ENCODE measurements around the gene GPAT3.
"Not testable (repeated sequence)": the region's sequence is repeated elsewhere in the genome, so short reads cannot be mapped to it uniquely, and the experiment has no call there.

Gene GPAT3

GRCh38 chr4:83568062-83568461 is 32.2 kb downstream of the GPAT3 start:
- Histone ChIP-seq H3K27me3 (ENCODE audit: control insufficient read depth in 2 of 2, insufficient read depth in 2 of 2, low read length in 2 of 2) (no peaks in the 10 kb centered on the region), H3K4me1 (ENCODE audit: control insufficient read depth in 2 of 2, insufficient read depth in 2 of 2, low read length in 2 of 2) (no peaks in the 10 kb centered on the region), H3K9me3 (ENCODE audit: control insufficient read depth in 2 of 2, low read length in 2 of 2) (no peaks in the 10 kb centered on the region), H3K36me3 (ENCODE audit: control insufficient read depth in 2 of 2, insufficient read depth in 2 of 2, low read length in 2 of 2) (no peaks in the 10 kb centered on the region), H3K4me3 (ENCODE audit: low read length in 2 of 2) (no peak overlapping the region), H3K27ac (ENCODE audit: low read depth in 2 of 2, low read length in 2 of 2) (no peak overlapping the region), H3K9ac (ENCODE audit: low read depth in 1 of 2, low read length in 2 of 2) (no peak overlapping the region)

DNA sequence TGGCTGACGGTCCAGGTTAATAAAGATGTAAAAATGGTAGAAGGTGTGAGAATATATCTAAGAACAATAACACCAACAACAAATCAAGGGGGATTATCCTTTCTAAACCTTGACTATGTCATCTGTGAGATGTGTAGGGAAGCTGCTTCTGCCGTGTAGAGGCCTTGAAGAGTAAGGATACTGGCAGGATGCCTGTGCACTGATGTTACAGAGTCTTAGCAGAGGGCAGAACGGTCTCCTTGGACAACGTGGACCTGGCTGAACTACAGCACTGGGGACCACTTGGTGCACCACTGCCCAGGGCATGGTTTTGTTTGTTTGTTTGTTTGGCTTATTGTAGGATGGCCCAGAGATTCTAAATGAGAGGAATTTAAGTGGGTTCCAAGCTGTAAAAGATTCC is 33.5 kb downstream of the GPAT3 start:
- Histone ChIP-seq H3K27me3 (ENCODE audit: control insufficient read depth in 2 of 2, insufficient read depth in 2 of 2, low read length in 2 of 2) (no peaks in the 10 kb centered on the region), H3K9me3 (ENCODE audit: control insufficient read depth in 2 of 2, low read length in 2 of 2) (no peaks in the 10 kb centered on the region), H3K27ac (ENCODE audit: low read depth in 2 of 2, low read length in 2 of 2) (no peak overlapping the region), H3K4me3 (ENCODE audit: low read length in 2 of 2) (no peak overlapping the region), H3K36me3 (ENCODE audit: control insufficient read depth in 2 of 2, insufficient read depth in 2 of 2, low read length in 2 of 2) (no peaks in the 10 kb centered on the region), H3K4me1 (ENCODE audit: control insufficient read depth in 2 of 2, insufficient read depth in 2 of 2, low read length in 2 of 2) (peaks cover 0 to 6% of the 10 kb centered on the region in 2 donors), H3K9ac (ENCODE audit: low read depth in 1 of 2, low read length in 2 of 2) (no peak overlapping the region)

DNA sequence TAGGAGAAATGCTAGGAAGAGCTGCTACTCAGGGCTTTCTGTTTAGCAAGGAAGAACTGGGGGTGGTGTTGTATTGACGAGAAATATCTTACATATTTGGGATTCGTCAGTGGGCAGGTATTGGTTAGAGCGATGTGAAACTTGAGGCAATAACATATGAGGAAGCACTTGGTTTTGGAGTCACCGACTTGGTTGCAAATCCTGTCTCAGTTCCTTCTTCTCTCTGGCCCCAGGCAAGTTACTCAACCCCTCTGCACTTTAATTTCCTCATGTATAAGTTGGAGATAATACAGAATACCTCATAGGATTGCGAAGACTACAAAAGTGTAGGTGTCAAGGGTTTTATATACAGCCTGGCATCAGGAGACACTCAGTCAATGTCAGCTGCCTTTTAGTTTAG is 34.1 kb downstream of the GPAT3 start:
- H3K9ac ChIP-seq (ENCODE audit: low read depth in 1 of 2, low read length in 2 of 2) = no peak overlapping the region
- H3K4me3 ChIP-seq (ENCODE audit: low read length in 2 of 2) = no peak overlapping the region
- peaks cover 0 to 6% of the 10 kb centered on the region in 2 donors for H3K4me1 ChIP-seq (ENCODE audit: control insufficient read depth in 2 of 2, insufficient read depth in 2 of 2, low read length in 2 of 2)
- no peak overlapping the region for H3K27ac ChIP-seq (ENCODE audit: low read depth in 2 of 2, low read length in 2 of 2)
- no peaks in the 10 kb centered on the region for H3K27me3 ChIP-seq (ENCODE audit: control insufficient read depth in 2 of 2, insufficient read depth in 2 of 2, low read length in 2 of 2)
- H3K36me3 ChIP-seq (ENCODE audit: control insufficient read depth in 2 of 2, insufficient read depth in 2 of 2, low read length in 2 of 2) = no peaks in the 10 kb centered on the region
- H3K9me3 ChIP-seq (ENCODE audit: control insufficient read depth in 2 of 2, low read length in 2 of 2) = no peaks in the 10 kb centered on the region

- H3K9me3 ChIP-seq (ENCODE audit: control insufficient read depth in 2 of 2, low read length in 2 of 2) = no peaks in the 10 kb centered on the region
- H3K4me3 ChIP-seq (ENCODE audit: low read length in 2 of 2) = no peak overlapping the region
- H3K27ac ChIP-seq (ENCODE audit: low read depth in 2 of 2, low read length in 2 of 2) = no peak overlapping the region
- H3K9ac ChIP-seq (ENCODE audit: low read depth in 1 of 2, low read length in 2 of 2) = no peak overlapping the region
- H3K4me1 ChIP-seq (ENCODE audit: control insufficient read depth in 2 of 2, insufficient read depth in 2 of 2, low read length in 2 of 2) = peaks cover 0 to 6% of the 10 kb centered on the region in 2 donors
- H3K27me3 ChIP-seq (ENCODE audit: control insufficient read depth in 2 of 2, insufficient read depth in 2 of 2, low read length in 2 of 2) = no peaks in the 10 kb centered on the region
- H3K36me3 ChIP-seq (ENCODE audit: control insufficient read depth in 2 of 2, insufficient read depth in 2 of 2, low read length in 2 of 2) = no peaks in the 10 kb centered on the region
Observed at GRCh38 chr4:83572848-83573247, 36.9 kb downstream of the GPAT3 start.

GRCh38 chr4:83574247-83574646 is 38.3 kb downstream of the GPAT3 start:
- Histone ChIP-seq H3K9me3 (ENCODE audit: control insufficient read depth in 2 of 2, low read length in 2 of 2) (no peaks in the 10 kb centered on the region), H3K36me3 (ENCODE audit: control insufficient read depth in 2 of 2, insufficient read depth in 2 of 2, low read length in 2 of 2) (no peaks in the 10 kb centered on the region), H3K9ac (ENCODE audit: low read depth in 1 of 2, low read length in 2 of 2) (no peak overlapping the region), H3K27ac (ENCODE audit: low read depth in 2 of 2, low read length in 2 of 2) (no peak overlapping the region), H3K27me3 (ENCODE audit: control insufficient read depth in 2 of 2, insufficient read depth in 2 of 2, low read length in 2 of 2) (no peaks in the 10 kb centered on the region), H3K4me1 (ENCODE audit: control insufficient read depth in 2 of 2, insufficient read depth in 2 of 2, low read length in 2 of 2) (peaks cover 0 to 6% of the 10 kb centered on the region in 2 donors), H3K4me3 (ENCODE audit: low read length in 2 of 2) (no peak overlapping the region)

GRCh38 chr4:83576237-83576636 is 40.3 kb downstream of the GPAT3 start:
- H3K9me3 ChIP-seq (ENCODE audit: control insufficient read depth in 2 of 2, low read length in 2 of 2); H3K36me3 ChIP-seq (ENCODE audit: control insufficient read depth in 2 of 2, insufficient read depth in 2 of 2, low read length in 2 of 2); H3K27me3 ChIP-seq (ENCODE audit: control insufficient read depth in 2 of 2, insufficient read depth in 2 of 2, low read length in 2 of 2); H3K9ac ChIP-seq (ENCODE audit: low read depth in 1 of 2, low read length in 2 of 2); H3K4me1 ChIP-seq (ENCODE audit: control insufficient read depth in 2 of 2, insufficient read depth in 2 of 2, low read length in 2 of 2); H3K4me3 ChIP-seq (ENCODE audit: low read length in 2 of 2); H3K27ac ChIP-seq (ENCODE audit: low read depth in 2 of 2, low read length in 2 of 2): not testable (repeated sequence)

DNA sequence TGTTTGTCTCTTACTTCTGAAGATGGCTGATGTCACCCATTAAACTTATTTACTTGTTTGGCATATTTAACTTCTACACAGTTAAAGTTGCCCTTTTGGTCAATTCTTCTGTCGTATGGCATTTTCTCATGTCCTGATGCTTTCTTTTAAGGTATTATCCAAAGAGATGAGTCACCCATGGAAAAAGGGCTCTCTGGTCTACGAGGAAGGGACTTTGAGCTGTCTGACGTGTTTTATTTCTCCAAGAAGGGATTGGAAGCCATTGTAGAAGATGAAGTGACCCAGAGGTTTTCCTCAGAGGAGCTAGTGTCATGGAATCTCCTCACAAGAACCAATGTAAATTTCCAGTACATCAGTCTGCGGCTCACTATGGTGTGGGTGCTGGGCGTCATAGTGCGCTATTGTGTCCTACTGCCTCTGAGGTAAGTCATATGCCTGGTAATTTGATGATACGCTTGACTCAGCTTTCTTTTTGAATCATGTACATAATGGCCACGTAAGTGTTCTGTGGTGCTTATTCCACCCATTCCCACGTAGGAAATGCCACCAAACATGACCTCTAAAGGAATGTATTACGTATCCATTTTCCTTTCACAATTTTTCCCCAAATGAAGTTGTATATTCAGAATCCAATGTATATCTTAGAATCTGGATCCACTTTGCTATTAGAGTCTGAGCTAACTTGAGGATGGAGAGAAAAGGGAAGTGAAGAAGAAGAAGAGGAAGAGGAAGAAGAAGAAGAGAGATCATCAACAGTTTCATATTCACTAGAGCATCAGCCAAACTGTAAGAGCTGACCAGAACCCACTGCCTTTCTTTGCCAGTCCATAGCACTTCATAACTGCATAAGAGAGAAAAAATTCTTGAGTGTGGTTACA is 45.7 kb downstream of the GPAT3 start:
- Histone ChIP-seq H3K27me3 (ENCODE audit: control insufficient read depth in 2 of 2, insufficient read depth in 2 of 2, low read length in 2 of 2) (no peaks in the 10 kb centered on the region), H3K9ac (ENCODE audit: low read depth in 1 of 2, low read length in 2 of 2) (no peak overlapping the region), H3K9me3 (ENCODE audit: control insufficient read depth in 2 of 2, low read length in 2 of 2) (no peaks in the 10 kb centered on the region), H3K4me3 (ENCODE audit: low read length in 2 of 2) (no peak overlapping the region), H3K4me1 (ENCODE audit: control insufficient read depth in 2 of 2, insufficient read depth in 2 of 2, low read length in 2 of 2) (peaks cover 10 to 12% of the 10 kb centered on the region in 2 donors), H3K27ac (ENCODE audit: low read depth in 2 of 2, low read length in 2 of 2) (peak overlapping the region; percentile 20 to 34), H3K36me3 (ENCODE audit: control insufficient read depth in 2 of 2, insufficient read depth in 2 of 2, low read length in 2 of 2) (no peaks in the 10 kb centered on the region)

GRCh38 chr4:83582289-83582785 is 46.4 kb downstream of the GPAT3 start:
- H3K9ac ChIP-seq (ENCODE audit: low read depth in 1 of 2, low read length in 2 of 2) = no peak overlapping the region
- H3K4me1 ChIP-seq (ENCODE audit: control insufficient read depth in 2 of 2, insufficient read depth in 2 of 2, low read length in 2 of 2) = peaks cover 10 to 12% of the 10 kb centered on the region in 2 donors
- no peaks in the 10 kb centered on the region for H3K36me3 ChIP-seq (ENCODE audit: control insufficient read depth in 2 of 2, insufficient read depth in 2 of 2, low read length in 2 of 2)
- no peaks in the 10 kb centered on the region for H3K27me3 ChIP-seq (ENCODE audit: control insufficient read depth in 2 of 2, insufficient read depth in 2 of 2, low read length in 2 of 2)
- no peak overlapping the region for H3K4me3 ChIP-seq (ENCODE audit: low read length in 2 of 2)
- no peaks in the 10 kb centered on the region for H3K9me3 ChIP-seq (ENCODE audit: control insufficient read depth in 2 of 2, low read length in 2 of 2)
- H3K27ac ChIP-seq (ENCODE audit: low read depth in 2 of 2, low read length in 2 of 2) = peak overlapping the region; percentile 20 to 38

DNA sequence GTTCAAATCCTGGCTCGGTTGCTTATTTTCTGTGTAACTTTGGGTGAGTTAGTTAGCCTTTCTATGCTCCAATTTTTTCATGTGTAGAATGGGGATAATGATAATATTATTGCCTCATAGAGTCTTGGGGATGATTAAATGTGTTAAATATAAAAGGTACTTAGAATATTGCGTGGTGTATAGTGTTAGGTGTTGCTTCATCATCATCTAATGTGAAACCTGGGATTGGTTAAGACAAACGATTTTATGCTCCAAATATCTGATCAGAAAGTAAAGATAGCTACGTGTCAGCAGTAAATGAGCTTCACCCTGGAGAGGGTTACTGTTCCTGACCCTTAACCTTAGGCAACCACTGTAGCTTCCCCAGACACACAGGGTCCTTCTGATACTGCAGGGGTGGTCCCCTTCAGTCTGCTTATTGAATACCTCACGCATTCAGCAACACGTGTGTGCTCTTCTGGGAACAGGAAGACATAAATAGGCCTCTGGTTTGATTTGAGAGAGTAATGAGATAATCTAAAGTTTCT is 50.1 kb downstream of the GPAT3 start:
- H3K4me3 ChIP-seq (ENCODE audit: low read length in 2 of 2) = no peak overlapping the region
- no peaks in the 10 kb centered on the region for H3K36me3 ChIP-seq (ENCODE audit: control insufficient read depth in 2 of 2, insufficient read depth in 2 of 2, low read length in 2 of 2)
- no peak overlapping the region for H3K27ac ChIP-seq (ENCODE audit: low read depth in 2 of 2, low read length in 2 of 2)
- H3K9ac ChIP-seq (ENCODE audit: low read depth in 1 of 2, low read length in 2 of 2) = no peak overlapping the region
- no peaks in the 10 kb centered on the region for H3K27me3 ChIP-seq (ENCODE audit: control insufficient read depth in 2 of 2, insufficient read depth in 2 of 2, low read length in 2 of 2)
- peaks cover 10 to 12% of the 10 kb centered on the region in 2 donors for H3K4me1 ChIP-seq (ENCODE audit: control insufficient read depth in 2 of 2, insufficient read depth in 2 of 2, low read length in 2 of 2)
- H3K9me3 ChIP-seq (ENCODE audit: control insufficient read depth in 2 of 2, low read length in 2 of 2) = no peaks in the 10 kb centered on the region

DNA sequence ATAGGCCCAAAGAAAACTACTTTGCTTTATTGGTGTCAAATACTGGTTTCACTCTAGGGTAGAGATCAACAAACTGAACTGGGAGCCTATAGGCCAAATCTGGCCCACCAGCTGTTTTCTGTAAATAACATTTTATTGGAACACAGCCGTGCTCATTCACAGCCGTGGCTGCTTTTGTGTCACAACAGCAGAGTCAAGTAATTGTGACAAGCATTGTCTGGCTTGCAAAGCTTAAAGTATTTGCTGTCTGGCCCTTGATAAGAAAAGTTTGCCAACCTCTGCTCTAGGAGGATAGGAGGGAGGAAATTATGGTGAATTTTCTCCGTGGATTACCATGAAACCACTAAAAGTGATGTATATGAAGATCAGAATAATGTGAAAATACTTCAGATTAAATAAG is 53.4 kb downstream of the GPAT3 start:
- Histone ChIP-seq H3K9ac (ENCODE audit: low read depth in 1 of 2, low read length in 2 of 2) (no peak overlapping the region), H3K4me1 (ENCODE audit: control insufficient read depth in 2 of 2, insufficient read depth in 2 of 2, low read length in 2 of 2) (no peaks in the 10 kb centered on the region), H3K27me3 (ENCODE audit: control insufficient read depth in 2 of 2, insufficient read depth in 2 of 2, low read length in 2 of 2) (no peaks in the 10 kb centered on the region), H3K4me3 (ENCODE audit: low read length in 2 of 2) (no peak overlapping the region), H3K9me3 (ENCODE audit: control insufficient read depth in 2 of 2, low read length in 2 of 2) (no peaks in the 10 kb centered on the region), H3K36me3 (ENCODE audit: control insufficient read depth in 2 of 2, insufficient read depth in 2 of 2, low read length in 2 of 2) (no peaks in the 10 kb centered on the region), H3K27ac (ENCODE audit: low read depth in 2 of 2, low read length in 2 of 2) (no peak overlapping the region)

All from mucosa of rectum (tissue), 2 donors.